Psoas muscle (tissue), 8 donors: ENCODE measurements around the gene ROPN1B. TPM values are rescaled to one million over a fixed set of nuclear protein-coding genes. Genes with fewer than 3 reads are reported as not detected.
"Not testable (repeated sequence)": the region's sequence is repeated elsewhere in the genome, so short reads cannot be mapped to it uniquely, and the experiment has no call there.

Source experiments
- ATAC-seq, 4 donors: fragments of 200-7000 bp; cut with Tn5 transposase; one replicate each; pipeline ENCODE4 v1.9.1; 2020; ENCODE audit warnings: moderate library complexity in 3 of 4, mild to moderate bottlenecking in 2 of 4
- DNase-seq, 2 donors: peaks; one replicate each; pipeline ENCODE4 v3.0.0-alpha.2; 2020
- H3K27ac ChIP-seq: fragments of 200-600 bp; one replicate; pipeline ENCODE4 v1.8.0; 2022
- H3K27me3 ChIP-seq, 3 donors: fragments of 200-600 bp in 1 of 3; one replicate each; pipeline versions ENCODE4 v1.6.1 to v1.8.0; 2013 to 2022; ENCODE audit warnings: low read length in 2 of 3, mild to moderate bottlenecking in 2 of 3, moderate library complexity in 1 of 3; ENCODE audit not compliant: insufficient read depth in 3 of 3
- H3K36me3 ChIP-seq, 2 donors: fragments of 200-600 bp in 1 of 2; one replicate each; pipeline versions ENCODE4 v1.6.1 to v1.8.0; 2013 to 2022; ENCODE audit warnings: low read depth in 1 of 2, mild to moderate bottlenecking in 1 of 2, moderate library complexity in 1 of 2; ENCODE audit not compliant: insufficient read depth in 1 of 2
- H3K4me1 ChIP-seq: fragments of 200-600 bp; one replicate; pipeline ENCODE4 v1.8.0; 2022
- H3K4me3 ChIP-seq: fragments of 200-600 bp; one replicate; pipeline ENCODE4 v1.8.0; 2022; ENCODE audit warnings: mild to moderate bottlenecking
- H3K9me3 ChIP-seq: fragments of 200-600 bp; one replicate; pipeline ENCODE4 v1.8.0; 2022
- CTCF ChIP-seq: fragments of 200-600 bp; IDR thresholded peaks from one replicate; pipeline ENCODE4 v1.8.0; 2022; ENCODE audit warnings: antibody characterized with exemption
- WGBS, 3 donors: extraction: QIAGEN DNeasy Blood & Tissue Kit; methylation state at CpG; one replicate each; pipeline versions ENCODE4 v1.1.6 to v1.1.7; 2013; 5-methylcytosine and 5-hydroxymethylcytosine counted together
- intact Hi-C, 2 donors: fragments of 100-400 bp; cut with DNase I; formaldehyde crosslinking; loops; one replicate each; pipeline versions ENCODE4 v1.11.0 to v1.14.2; 2022
- polyA plus RNA-seq, 3 donors: library from polyadenylated mRNA; stranded (reverse); fragments of 200-250 nt; gene quantifications; one replicate each; pipeline ENCODE4 v1.2.3, GENCODE V29; 2013
- total RNA-seq, 4 donors: library from RNA; stranded (reverse); fragmentation: NEBNext Ultra II Directional in 2 of 4; extraction: Animal tissue kit (Norgen Biotek cat#: 25700) in 2 of 4; gene quantifications; one replicate each; pipeline versions ENCODE4 v1.2.1 to v1.2.4, GENCODE V29; 2021 to 2023
- donor health status: healthy with polysubstance abuse.
- donor health status: DM: no; HTN: no; CAD: no; lungs with moderate emphysema.
- donor health status: Bipolar disorder and iron deficiency.
- donor health status: healthy.
- donor health status: DM: yes; HTN: yes; CAD: no.
- donor health status: DM: no; HTN: no; CAD: no.
- donor health status: DM: no; HTN: no; CAD: no.
- donor health status: DM: yes; HTN: yes; CAD: no.

The ROPN1B gene
- total and polyA plus RNA-seq, 7 donors = 0.13 to 0.46 (median 0.36) TPM; not detected in 2

GRCh38 chr3:125959317-125960065 is 9.5 kb upstream of the ROPN1B start:
- WGBS, 3 donors = 92 to 95% (median 94%) methylated on average over 39 of the region's 39 CpGs
- no peaks in the 10 kb centered on the region for H3K9me3 ChIP-seq
- H3K27ac ChIP-seq = peak overlapping the region; percentile 9
- no peaks in the 10 kb centered on the region for H3K36me3 ChIP-seq
- H3K4me3 ChIP-seq = no peak overlapping the region
- peak; percentile 10 to 26 (median 19) for ATAC-seq
- intact Hi-C loops = no loop called here
- no peak for TF ChIP-seq CTCF
- no peaks in the 10 kb centered on the region for H3K4me1 ChIP-seq
- DNase-seq = no peak
- peaks cover 0 to 25% (median 6%) of the 10 kb centered on the region in 3 donors for H3K27me3 ChIP-seq

- 91 to 96% (median 94%) methylated on average over 12 to 14 of the region's 14 CpGs for WGBS, 3 donors
- H3K27me3 ChIP-seq = peaks cover 0 to 25% (median 6%) of the 10 kb centered on the region in 3 donors
Measured at GRCh38 chr3:125960066-125960424, 8.9 kb upstream of the ROPN1B start.

GRCh38 chr3:125960456-125961288 is 8.3 kb upstream of the ROPN1B start:
- H3K27me3 ChIP-seq = peaks cover 0 to 25% (median 6%) of the 10 kb centered on the region in 3 donors
- WGBS, 3 donors = 79 to 85% (median 81%) methylated on average over 7 to 11 of the region's 11 CpGs
- no peak for ATAC-seq
- H3K4me1 ChIP-seq = no peaks in the 10 kb centered on the region
- no peak overlapping the region for H3K4me3 ChIP-seq
- H3K36me3 ChIP-seq = no peaks in the 10 kb centered on the region
- intact Hi-C loops = no loop called here
- no peaks in the 10 kb centered on the region for H3K9me3 ChIP-seq
- H3K27ac ChIP-seq = no peak overlapping the region
- TF ChIP-seq CTCF = no peak
- DNase-seq = no peak

More at GRCh38 chr3:125960066-125960424, 8.9 kb upstream of the ROPN1B start:
- Histone ChIP-seq H3K9me3 (no peaks in the 10 kb centered on the region), H3K27ac (no peak overlapping the region), H3K4me3 (no peak overlapping the region), H3K4me1 (no peaks in the 10 kb centered on the region), H3K36me3 (no peaks in the 10 kb centered on the region)
- no peak for TF ChIP-seq CTCF
- DNase-seq (no peak), ATAC-seq (no peak)
- intact Hi-C loops = no loop called here

GRCh38 chr3:125961289-125961589 is 7.7 kb upstream of the ROPN1B start:
- H3K4me3 ChIP-seq = no peak overlapping the region
- H3K4me1 ChIP-seq = no peaks in the 10 kb centered on the region
- TF ChIP-seq CTCF = no peak
- intact Hi-C loops = no loop called here
- peaks cover 0 to 25% (median 6%) of the 10 kb centered on the region in 3 donors for H3K27me3 ChIP-seq
- DNase-seq (no peak), ATAC-seq (no peak)
- H3K36me3 ChIP-seq = no peaks in the 10 kb centered on the region
- H3K27ac ChIP-seq = no peak overlapping the region
- 35 to 85% (median 65%) methylated on average over 6 of the region's 6 CpGs for WGBS, 3 donors
- H3K9me3 ChIP-seq = no peaks in the 10 kb centered on the region

GRCh38 chr3:125963834-125964233 is 5.1 kb upstream of the ROPN1B start:
- H3K36me3 ChIP-seq, ATAC-seq, intact Hi-C loops, H3K4me3 ChIP-seq, H3K27ac ChIP-seq, DNase-seq, H3K4me1 ChIP-seq, H3K9me3 ChIP-seq: not testable (repeated sequence)
- 35 to 67% (median 65%) methylated on average over 1 of the region's 1 CpG for WGBS, 3 donors
- H3K27me3 ChIP-seq = peaks cover 0 to 19% (median 3%) of the 10 kb centered on the region in 3 donors
